ENCODE measurements around the gene TRIM16. TPM values are rescaled to one million over a fixed set of nuclear protein-coding genes. Genes with fewer than 3 reads are reported as not detected.
A peak's percentile ranks its signal among the peaks of the same experiment; 100 is the strongest.
"Not testable (repeated sequence)": the region's sequence is repeated elsewhere in the genome, so short reads cannot be mapped to it uniquely, and the experiment has no call there.

TRIM16 gene
- total and polyA plus RNA-seq, 2 of the 8 experiments (the other 6 are each of a cell fraction or from before 2014, with no cell fraction given) = 15.2 to 29.1 TPM

DNA sequence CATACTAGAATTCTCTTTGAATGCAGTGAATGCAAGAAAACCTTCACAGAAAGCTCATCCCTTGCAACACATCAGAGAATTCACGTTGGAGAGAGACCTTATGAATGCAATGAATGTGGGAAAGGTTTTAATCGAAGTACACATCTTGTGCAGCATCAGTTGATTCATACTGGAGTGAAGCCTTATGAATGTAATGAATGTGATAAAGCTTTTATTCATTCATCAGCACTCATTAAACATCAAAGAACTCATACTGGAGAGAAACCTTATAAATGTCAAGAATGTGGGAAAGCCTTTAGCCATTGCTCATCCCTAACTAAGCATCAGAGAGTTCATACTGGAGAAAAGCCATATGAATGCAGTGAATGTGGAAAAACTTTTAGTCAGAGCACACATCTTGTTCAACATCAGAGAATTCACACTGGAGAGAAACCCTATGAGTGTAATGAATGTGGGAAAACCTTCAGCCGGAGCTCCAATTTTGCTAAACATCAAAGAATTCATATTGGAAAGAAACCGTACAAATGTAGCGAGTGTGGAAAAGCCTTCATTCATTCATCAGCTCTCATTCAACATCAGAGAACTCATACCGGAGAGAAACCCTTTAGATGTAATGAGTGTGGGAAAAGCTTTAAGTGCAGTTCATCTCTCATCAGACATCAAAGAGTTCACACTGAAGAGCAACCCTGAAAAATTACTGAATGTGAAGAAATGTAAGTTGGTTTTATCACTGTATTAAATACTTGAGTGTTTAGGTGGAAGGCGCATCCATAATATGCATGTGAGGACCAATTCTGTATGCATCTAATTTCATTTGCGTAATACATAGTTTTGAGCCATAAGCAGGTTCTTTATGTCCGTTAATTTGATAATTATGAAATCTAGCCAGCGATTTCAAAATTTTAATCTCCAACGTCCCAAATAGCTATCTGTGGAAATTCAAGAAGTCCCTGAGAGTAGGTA lies 32.8 kb upstream of the TRIM16 start:
- H3K27ac ChIP-seq (ENCODE audit: low read depth, low read length); H4K20me1 ChIP-seq (replicated peaks in 1 of 2; ENCODE audit: control insufficient read depth in 1 of 2, insufficient read depth in 2 of 2, low read length in 2 of 2); DNase-seq (ENCODE audit: low read depth in 1 of 2, low spot score in 2 of 2); H2AK5ac ChIP-seq (ENCODE audit: low read depth, low read length); H4K8ac ChIP-seq (ENCODE audit: extremely low read depth, insufficient read depth, low read length); H2BK20ac ChIP-seq (ENCODE audit: low read length); H3K56ac ChIP-seq (replicated peaks; ENCODE audit: insufficient read length, low read depth, low read length); H3K18ac ChIP-seq (ENCODE audit: extremely low read depth, low read length); H3K79me2 ChIP-seq (ENCODE audit: control insufficient read depth in 1 of 2, insufficient read depth in 2 of 2, low read length in 2 of 2); POLR2A ChIA-PET (ENCODE audit: partially characterized antibody); H3K27me3 ChIP-seq (replicated peaks in 1 of 4; ENCODE audit: control insufficient read depth in 3 of 4, extremely low read depth in 1 of 4, insufficient read depth in 3 of 4, low read length in 3 of 4); H3K4ac ChIP-seq (replicated peaks; ENCODE audit: insufficient read length, low read depth, low read length); H3K4me2 ChIP-seq (ENCODE audit: insufficient read depth in 1 of 2, low read depth in 2 of 2, low read length in 2 of 2); H3K79me1 ChIP-seq (ENCODE audit: low read depth, low read length); H2BK5ac ChIP-seq (ENCODE audit: low read depth, low read length); H2BK12ac ChIP-seq (ENCODE audit: low read depth, low read length); H3K9ac ChIP-seq (replicated peaks in 1 of 4; ENCODE audit: extremely low read depth in 1 of 4, low read depth in 3 of 4, low read length in 3 of 4); H3K23ac ChIP-seq (ENCODE audit: insufficient read length); H3K4me1 ChIP-seq (replicated peaks in 1 of 4; ENCODE audit: control insufficient read depth in 3 of 4, insufficient read depth in 4 of 4, low read length in 3 of 4); H4K91ac ChIP-seq (replicated peaks; ENCODE audit: insufficient read length, low read length); H3K14ac ChIP-seq (ENCODE audit: insufficient read length); H3K23me2 ChIP-seq (ENCODE audit: low read depth, low read length); H2BK120ac ChIP-seq (replicated peaks; ENCODE audit: low read depth, low read length); H2AFZ ChIP-seq (ENCODE audit: low read length); H4K5ac ChIP-seq (ENCODE audit: insufficient read length, low read depth, low read length); H2BK15ac ChIP-seq (ENCODE audit: low read length); CTCF ChIA-PET (ENCODE audit: partially characterized antibody): not testable (repeated sequence)
- Histone ChIP-seq H3K4me3 (ENCODE audit: extremely low read depth in 1 of 4, insufficient read depth in 2 of 4, low read depth in 3 of 4, low read length in 4 of 4) (peak overlapping the region in 1 of 4 experiments; percentile 17; a peak in 1 of 8 replicates), H3K36me3 (ENCODE audit: control insufficient read depth in 2 of 4, insufficient read depth in 4 of 4, low read length in 3 of 4) (peaks cover 0 to 60% (median 28%) of the 10 kb centered on the region in 4 experiments; a peak in 4 of 8 replicates), H3K9me3 (ENCODE audit: insufficient read depth in 2 of 2, low read depth in 1 of 2, low read length in 1 of 2) (peaks cover 27 to 30% of the 10 kb centered on the region in 2 experiments)
- 92% methylated on average over 10 of the region's 11 CpGs; no CpG with 5 or more reads in 1 of the 2 experiments for WGBS, 2 experiments (ENCODE audit: extremely low coverage in 1 of 2, insufficient coverage in 1 of 2, insufficient read length in 1 of 2, insufficient replicate concordance in 2 of 2, low coverage in 1 of 2, low lambda C conversion rate in 2 of 2, missing lambda C conversion rate in 1 of 2)
- peak; percentile 72 for FAIRE-seq
- peak; percentile 75 for TF ChIP-seq ZNF274 (IDR thresholded peaks at IDR 0.05; ENCODE audit: borderline replicate concordance, extremely low read depth, low read length)

All from H1 (cell line).